SK-N-SH treated with all-trans-retinoic acid at 6 μM for 48 hours (cell line): ENCODE measurements around the gene GLRX5.

Experiments
- ATAC-seq: fragments of 200-7000 bp; cut with Tn5 transposase; 3 replicates; pipeline ENCODE4 v1.9.1; 2020; ENCODE audit warnings: mild to moderate bottlenecking, moderate library complexity
- ARNTL ChIP-seq: fragments of 450-650 bp; formaldehyde crosslinking; IDR thresholded peaks from 2 replicates; pipeline ENCODE4 v1.5.0; 2020; ENCODE audit warnings: low read depth, mild to moderate bottlenecking, moderate library complexity, borderline replicate concordance
- CREB5 ChIP-seq: fragments of 250-450 bp; sonication (Bioruptor Pico); IDR thresholded peaks from 2 replicates; pipeline ENCODE4 v1.5.1; 2020; ENCODE audit warnings: low read depth, mild to moderate bottlenecking, moderate library complexity
- CSDC2 ChIP-seq: fragments of 250-450 bp; sonication (Bioruptor Pico); IDR thresholded peaks from 2 replicates; pipeline ENCODE4 v1.5.0; 2020; ENCODE audit warnings: mild to moderate bottlenecking, moderate library complexity
- ESRRG ChIP-seq: fragments of 250-450 bp; sonication (Bioruptor Pico); IDR thresholded peaks from 2 replicates; pipeline ENCODE4 v1.6.1; 2021; ENCODE audit warnings: mild to moderate bottlenecking
- GLIS3 ChIP-seq: fragments of 250-450 bp; sonication (Bioruptor Pico); IDR thresholded peaks from 2 replicates; pipeline ENCODE4 v1.5.0; 2020; ENCODE audit warnings: mild to moderate bottlenecking, moderate library complexity
- ISL1 ChIP-seq: fragments of 250-450 bp; sonication (Bioruptor Pico); IDR thresholded peaks from 2 replicates; pipeline ENCODE4 v2.1.2; 2022; ENCODE audit warnings: mild to moderate bottlenecking, moderate library complexity
- OSR1 ChIP-seq: fragments of 250-450 bp; sonication (Bioruptor Pico); IDR thresholded peaks from 2 replicates; pipeline ENCODE4 v1.8.0; 2022; ENCODE audit warnings: moderate library complexity, mild to moderate bottlenecking, inconsistent platforms
- PATZ1 ChIP-seq: fragments of 250-450 bp; sonication (Bioruptor Pico); IDR thresholded peaks from 2 replicates; pipeline ENCODE4 v1.8.0; 2020; ENCODE audit warnings: mild to moderate bottlenecking, moderate library complexity, borderline replicate concordance
- PPARA ChIP-seq: fragments of 250-450 bp; sonication (Bioruptor Pico); IDR thresholded peaks from 2 replicates; pipeline ENCODE4 v1.5.0; 2020; ENCODE audit warnings: mild to moderate bottlenecking, borderline replicate concordance
- RARB ChIP-seq: fragments of 250-450 bp; sonication (Bioruptor Pico); IDR thresholded peaks from 2 replicates; pipeline ENCODE4 v1.8.0; 2021; ENCODE audit warnings: mild to moderate bottlenecking, moderate library complexity
- SNAI2 ChIP-seq: fragments of 250-450 bp; sonication (Bioruptor Pico); IDR thresholded peaks from 2 replicates; pipeline ENCODE4 v1.5.0; 2020; ENCODE audit warnings: mild to moderate bottlenecking, moderate library complexity
- TCF4 ChIP-seq: fragments of 250-450 bp; sonication (Bioruptor Pico); IDR thresholded peaks from 2 replicates; pipeline ENCODE4 v1.8.0; 2021; ENCODE audit warnings: mild to moderate bottlenecking, moderate library complexity, borderline replicate concordance
- TOX ChIP-seq: fragments of 250-450 bp; sonication (Bioruptor Pico); IDR thresholded peaks from 2 replicates; pipeline ENCODE4 v1.8.0; 2021; ENCODE audit warnings: mild to moderate bottlenecking, moderate library complexity, borderline replicate concordance
- ZC3H10 ChIP-seq: fragments of 250-450 bp; sonication (Bioruptor Pico); IDR thresholded peaks from 2 replicates; pipeline ENCODE4 v1.5.1; 2021; ENCODE audit warnings: mild to moderate bottlenecking, moderate library complexity
- ZFP3 ChIP-seq: fragments of 250-450 bp; sonication (Bioruptor Pico); IDR thresholded peaks from 2 replicates; pipeline ENCODE4 v1.5.0; 2020; ENCODE audit warnings: mild to moderate bottlenecking, moderate library complexity
- ZFP30 ChIP-seq: fragments of 450-650 bp; formaldehyde crosslinking; IDR thresholded peaks from 2 replicates; pipeline ENCODE4 v1.5.0; 2022; ENCODE audit warnings: mild to moderate bottlenecking, moderate library complexity
- ZNF565 ChIP-seq: fragments of 450-650 bp; formaldehyde crosslinking; conservative IDR thresholded peaks from 2 replicates; pipeline ENCODE4 v1.5.0; 2020; ENCODE audit warnings: low read depth, mild to moderate bottlenecking, moderate library complexity
- ZNF70 ChIP-seq: fragments of 450-650 bp; formaldehyde crosslinking; IDR thresholded peaks from 2 replicates; pipeline ENCODE4 v1.5.0; 2020; ENCODE audit warnings: mild to moderate bottlenecking, moderate library complexity
- ZNF8 ChIP-seq: fragments of 450-650 bp; formaldehyde crosslinking; IDR thresholded peaks from 2 replicates; pipeline ENCODE4 v1.5.0; 2020; ENCODE audit warnings: mild to moderate bottlenecking, moderate library complexity
- TF ChIP-seq, protein P1 (sequence below): fragments of 250-450 bp; sonication (Bioruptor Pico); IDR thresholded peaks from 2 replicates; pipeline ENCODE4 v1.5.0; 2020; ENCODE audit warnings: mild to moderate bottlenecking, moderate library complexity
- TF ChIP-seq, protein P2 (sequence below): fragments of 250-450 bp; sonication (Bioruptor Pico); IDR thresholded peaks from 2 replicates; pipeline ENCODE4 v1.5.1; 2021; ENCODE audit warnings: mild to moderate bottlenecking, moderate library complexity

Gene GLRX5

DNA sequence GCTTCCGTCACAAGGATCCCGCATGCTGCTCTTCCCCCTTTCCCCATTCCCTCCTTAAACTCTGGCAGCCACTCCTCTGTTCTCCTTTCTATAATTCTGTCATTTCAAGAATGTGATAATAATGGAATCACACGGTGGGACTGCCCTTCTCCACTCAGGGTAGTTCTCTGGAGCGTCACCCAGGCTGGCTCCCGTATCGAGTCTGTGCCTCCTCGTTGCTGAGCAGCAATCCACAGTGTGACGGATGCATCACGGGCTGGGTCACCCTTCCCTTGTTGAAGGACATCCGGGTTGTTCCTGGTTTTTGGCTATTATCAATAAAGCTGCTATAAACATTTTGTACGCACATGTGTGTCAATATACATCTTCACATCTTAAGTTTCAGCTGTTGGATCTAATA is 12.7 kb upstream of the GLRX5 start:
- TF ChIP-seq ZNF8 (CRISPR knock-in tag), result no peak
- no peak for TF ChIP-seq SNAI2 (CRISPR knock-in tag)
- TF ChIP-seq TOX, result no peak
- no peak for TF ChIP-seq OSR1 (CRISPR knock-in tag)
- TF ChIP-seq ZFP30 (CRISPR knock-in tag), result no peak
- no peak for TF ChIP-seq ISL1 (CRISPR knock-in tag)
- no peak for TF ChIP-seq CREB5 (CRISPR knock-in tag)
- no peak for TF ChIP-seq ZC3H10 (CRISPR knock-in tag)
- TF ChIP-seq ZNF565 (CRISPR knock-in tag), result no peak
- TF ChIP-seq, protein P1, sequence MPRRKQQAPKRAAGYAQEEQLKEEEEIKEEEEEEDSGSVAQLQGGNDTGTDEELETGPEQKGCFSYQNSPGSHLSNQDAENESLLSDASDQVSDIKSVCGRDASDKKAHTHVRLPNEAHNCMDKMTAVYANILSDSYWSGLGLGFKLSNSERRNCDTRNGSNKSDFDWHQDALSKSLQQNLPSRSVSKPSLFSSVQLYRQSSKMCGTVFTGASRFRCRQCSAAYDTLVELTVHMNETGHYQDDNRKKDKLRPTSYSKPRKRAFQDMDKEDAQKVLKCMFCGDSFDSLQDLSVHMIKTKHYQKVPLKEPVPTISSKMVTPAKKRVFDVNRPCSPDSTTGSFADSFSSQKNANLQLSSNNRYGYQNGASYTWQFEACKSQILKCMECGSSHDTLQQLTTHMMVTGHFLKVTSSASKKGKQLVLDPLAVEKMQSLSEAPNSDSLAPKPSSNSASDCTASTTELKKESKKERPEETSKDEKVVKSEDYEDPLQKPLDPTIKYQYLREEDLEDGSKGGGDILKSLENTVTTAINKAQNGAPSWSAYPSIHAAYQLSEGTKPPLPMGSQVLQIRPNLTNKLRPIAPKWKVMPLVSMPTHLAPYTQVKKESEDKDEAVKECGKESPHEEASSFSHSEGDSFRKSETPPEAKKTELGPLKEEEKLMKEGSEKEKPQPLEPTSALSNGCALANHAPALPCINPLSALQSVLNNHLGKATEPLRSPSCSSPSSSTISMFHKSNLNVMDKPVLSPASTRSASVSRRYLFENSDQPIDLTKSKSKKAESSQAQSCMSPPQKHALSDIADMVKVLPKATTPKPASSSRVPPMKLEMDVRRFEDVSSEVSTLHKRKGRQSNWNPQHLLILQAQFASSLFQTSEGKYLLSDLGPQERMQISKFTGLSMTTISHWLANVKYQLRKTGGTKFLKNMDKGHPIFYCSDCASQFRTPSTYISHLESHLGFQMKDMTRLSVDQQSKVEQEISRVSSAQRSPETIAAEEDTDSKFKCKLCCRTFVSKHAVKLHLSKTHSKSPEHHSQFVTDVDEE (CRISPR knock-in tag), result no peak
- no peak for TF ChIP-seq ARNTL (CRISPR knock-in tag)
- TF ChIP-seq, protein P2, sequence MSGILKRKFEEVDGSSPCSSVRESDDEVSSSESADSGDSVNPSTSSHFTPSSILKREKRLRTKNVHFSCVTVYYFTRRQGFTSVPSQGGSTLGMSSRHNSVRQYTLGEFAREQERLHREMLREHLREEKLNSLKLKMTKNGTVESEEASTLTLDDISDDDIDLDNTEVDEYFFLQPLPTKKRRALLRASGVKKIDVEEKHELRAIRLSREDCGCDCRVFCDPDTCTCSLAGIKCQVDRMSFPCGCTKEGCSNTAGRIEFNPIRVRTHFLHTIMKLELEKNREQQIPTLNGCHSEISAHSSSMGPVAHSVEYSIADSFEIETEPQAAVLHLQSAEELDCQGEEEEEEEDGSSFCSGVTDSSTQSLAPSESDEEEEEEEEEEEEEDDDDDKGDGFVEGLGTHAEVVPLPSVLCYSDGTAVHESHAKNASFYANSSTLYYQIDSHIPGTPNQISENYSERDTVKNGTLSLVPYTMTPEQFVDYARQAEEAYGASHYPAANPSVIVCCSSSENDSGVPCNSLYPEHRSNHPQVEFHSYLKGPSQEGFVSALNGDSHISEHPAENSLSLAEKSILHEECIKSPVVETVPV, result no peak
- no peak for TF ChIP-seq RARB (CRISPR knock-in tag)
- no peak for ATAC-seq

DNA sequence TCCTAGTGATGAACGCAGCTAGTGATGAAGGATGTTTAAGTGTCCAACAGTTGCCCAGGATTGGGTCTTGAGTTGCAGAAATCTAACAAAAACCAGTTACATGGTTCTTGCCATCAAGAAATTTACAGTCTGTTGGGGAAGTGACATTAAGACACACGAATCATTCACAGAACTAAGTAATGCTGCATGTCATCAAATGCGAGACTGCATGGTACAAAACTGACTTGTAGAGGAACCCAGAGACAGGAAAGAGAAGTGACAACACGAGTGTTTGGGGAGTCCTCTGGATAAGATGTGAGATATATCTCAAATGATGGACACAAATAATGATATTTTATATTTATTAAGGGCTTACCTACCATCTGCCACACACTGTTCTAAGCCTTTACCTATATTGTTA is 12.3 kb upstream of the GLRX5 start:
- no peak for ATAC-seq
- TF ChIP-seq TCF4 (CRISPR knock-in tag), result no peak
- TF ChIP-seq ZFP3 (CRISPR knock-in tag), result no peak
- TF ChIP-seq GLIS3 (CRISPR knock-in tag), result no peak
- TF ChIP-seq TOX, result no peak
- TF ChIP-seq OSR1 (CRISPR knock-in tag), result no peak
- no peak for TF ChIP-seq ISL1 (CRISPR knock-in tag)
- TF ChIP-seq ZNF565 (CRISPR knock-in tag), result no peak
- no peak for TF ChIP-seq ZNF70 (CRISPR knock-in tag)
- no peak for TF ChIP-seq ESRRG
- no peak for TF ChIP-seq PATZ1
- no peak for TF ChIP-seq CSDC2 (CRISPR knock-in tag)
- TF ChIP-seq RARB (CRISPR knock-in tag), result no peak

GRCh38 chr14:95523051-95523814 is 11.6 kb upstream of the GLRX5 start:
- TF ChIP-seq ZFP3 (CRISPR knock-in tag) (no peak), ARNTL (CRISPR knock-in tag) (no peak), PPARA (CRISPR knock-in tag) (no peak), SNAI2 (CRISPR knock-in tag) (no peak), ISL1 (CRISPR knock-in tag) (no peak), PATZ1 (no peak), ZNF8 (CRISPR knock-in tag) (no peak), CREB5 (CRISPR knock-in tag) (no peak), OSR1 (CRISPR knock-in tag) (no peak), ZNF70 (CRISPR knock-in tag) (no peak)
- no peak for ATAC-seq
